ENCODE results near the gene SMIM32.

SMIM32 gene

DNA sequence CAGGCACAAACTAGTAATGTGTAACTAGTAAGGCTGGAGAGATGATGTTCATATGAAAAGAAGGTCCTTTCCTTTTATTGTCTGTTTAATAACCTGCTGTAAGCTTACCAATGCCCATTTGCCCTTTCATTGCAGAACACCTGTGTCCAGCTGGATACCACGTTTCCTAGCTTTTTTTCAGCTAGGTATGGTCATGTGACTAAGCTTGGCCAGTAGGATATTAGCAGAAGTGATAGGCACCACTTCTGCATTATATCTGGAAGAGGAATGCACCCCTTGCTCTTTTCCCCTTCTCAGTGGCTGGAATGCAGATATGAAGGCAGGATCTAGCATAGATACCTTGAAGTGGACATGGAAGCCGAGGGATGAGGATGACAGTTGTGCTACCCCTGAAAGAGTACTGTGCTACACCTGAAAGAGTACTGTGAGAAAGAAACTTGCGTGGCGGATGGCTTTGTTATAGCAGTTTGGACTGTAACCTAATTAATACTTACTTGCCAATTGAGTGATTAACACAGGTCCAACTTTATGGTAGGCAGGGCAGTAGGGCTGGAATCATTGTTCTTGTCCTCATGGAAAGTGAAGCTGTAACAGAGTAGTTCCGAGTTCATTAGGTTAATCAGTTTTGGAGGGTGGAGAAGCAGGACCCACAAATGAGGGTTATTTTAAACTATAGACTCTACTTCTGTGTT lies 6.8 kb downstream of the SMIM32 start:
- no peak for DNase-seq

DNA sequence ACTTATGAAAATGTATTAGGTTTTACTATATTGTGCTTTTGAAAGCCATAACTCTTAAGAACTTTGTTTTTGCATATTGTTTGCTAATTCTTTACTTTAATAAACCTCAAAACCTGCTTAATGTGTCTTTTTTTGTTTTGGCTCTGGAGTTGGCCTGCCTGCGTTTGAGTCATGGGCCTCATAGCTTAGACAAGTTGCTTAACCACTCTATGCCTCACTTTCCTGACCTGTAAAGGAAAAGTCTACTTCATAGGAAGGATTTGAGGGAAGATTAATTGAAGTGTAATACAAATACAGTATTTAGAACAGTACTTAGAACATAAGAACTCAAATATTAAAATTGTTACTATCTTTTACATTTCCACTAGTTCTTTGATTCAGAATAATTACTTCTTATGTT lies 10.3 kb downstream of the SMIM32 start:
- no peak for DNase-seq

DNA sequence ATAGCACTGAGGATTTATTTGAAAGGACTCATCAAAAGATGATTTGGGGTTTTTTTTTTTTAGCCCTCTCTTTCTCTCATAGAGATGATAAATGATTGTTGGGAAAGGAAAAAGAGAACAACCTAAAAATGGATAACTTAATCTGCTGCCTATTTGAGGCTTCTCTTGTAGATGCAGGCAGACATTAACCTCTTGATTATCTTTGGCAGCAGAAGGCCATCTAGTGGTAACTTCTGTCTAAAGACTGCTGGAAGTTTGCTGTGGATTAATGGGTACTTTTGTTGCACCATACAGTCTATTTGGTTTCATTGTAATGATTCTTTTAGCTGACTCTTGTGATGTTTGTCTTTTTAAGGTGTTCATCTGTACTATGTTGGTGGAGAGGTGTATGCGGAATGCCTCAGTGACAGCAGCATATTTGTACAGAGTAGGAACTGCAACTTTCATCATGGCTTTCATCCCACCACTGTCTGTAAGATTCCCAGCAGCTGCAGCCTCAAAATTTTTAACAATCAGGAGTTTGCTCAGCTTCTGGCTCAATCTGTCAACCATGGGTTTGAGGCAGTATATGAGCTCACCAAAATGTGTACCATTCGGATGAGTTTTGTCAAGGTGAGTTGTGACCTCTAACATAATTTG lies 18.8 kb downstream of the SMIM32 start:
- peak; percentile 17 for DNase-seq

DNA sequence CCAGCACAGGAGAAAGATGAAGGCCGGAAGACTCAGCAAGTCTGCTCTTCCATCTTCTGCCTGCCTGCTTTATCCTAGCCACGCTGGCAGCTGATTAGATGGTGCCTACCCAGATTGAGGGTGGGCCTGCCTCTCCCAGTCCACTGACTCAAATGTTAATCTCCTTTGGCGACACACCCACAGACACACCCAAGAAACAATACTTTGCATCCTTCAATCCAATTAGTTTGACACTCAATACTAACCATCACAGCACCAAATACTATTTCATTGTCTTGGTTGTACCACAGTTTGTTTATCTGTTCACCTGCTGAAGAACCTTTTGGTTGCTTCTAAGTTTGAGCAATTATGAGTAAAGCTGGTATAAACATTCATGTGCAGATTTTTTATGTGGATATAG lies 23.7 kb downstream of the SMIM32 start:
- no peak for DNase-seq

DNA sequence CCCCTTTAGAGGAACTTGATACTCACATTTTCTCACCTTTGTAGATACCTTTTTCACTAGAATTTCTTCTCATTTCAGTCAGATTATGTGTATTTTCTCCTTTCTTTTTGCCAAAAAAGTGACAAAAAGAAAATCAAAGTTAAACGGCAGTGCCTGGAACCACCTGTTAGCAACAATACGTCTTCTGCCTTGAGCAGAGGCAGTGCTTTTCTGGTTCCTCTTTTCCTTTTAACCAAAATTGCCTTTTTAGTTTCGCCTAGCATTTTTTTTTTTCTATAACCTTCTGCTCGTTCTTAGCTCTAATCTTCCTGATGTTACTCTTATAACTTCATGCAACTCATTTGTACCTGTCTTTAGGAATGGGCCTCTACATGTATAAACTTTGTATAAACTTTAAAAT lies 26.1 kb downstream of the SMIM32 start:
- DNase-seq = no peak

DNA sequence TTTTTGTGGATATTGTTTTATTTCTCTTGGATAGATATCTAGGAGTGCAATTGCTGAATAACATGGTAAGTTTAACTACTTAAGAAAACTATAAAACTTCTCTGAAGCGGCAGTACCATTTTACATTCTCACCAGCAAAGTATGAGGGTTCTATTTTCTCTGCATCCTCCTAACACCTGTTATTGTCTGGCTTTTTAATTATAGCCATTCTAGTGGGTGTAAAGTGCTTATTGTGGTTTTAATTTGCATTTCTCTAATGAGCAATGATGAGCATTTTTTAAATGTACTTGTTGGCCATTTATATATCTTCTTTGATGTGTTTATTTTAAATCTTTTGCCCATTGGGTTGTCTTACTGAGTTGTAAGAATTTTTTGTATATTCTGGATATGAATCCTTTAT lies 28.7 kb downstream of the SMIM32 start:
- DNase-seq = no peak

DNA sequence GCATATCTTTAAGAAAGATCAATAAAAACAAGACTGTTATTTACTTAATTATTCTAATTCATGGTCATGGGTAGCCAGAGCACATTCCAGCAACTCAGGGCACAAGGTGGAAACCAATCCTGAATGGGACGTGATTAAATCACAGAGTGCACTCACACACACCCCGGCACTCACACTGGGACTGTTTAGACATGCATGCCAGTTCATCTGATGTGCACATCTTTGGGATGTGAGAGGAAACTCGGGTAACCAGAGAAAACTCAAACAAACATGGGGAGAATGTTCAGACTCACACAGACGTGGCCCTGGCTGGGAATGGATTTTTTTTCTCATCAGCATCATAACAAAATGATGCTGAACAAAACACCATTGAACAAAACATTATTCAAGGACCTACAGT lies 31.0 kb downstream of the SMIM32 start:
- no peak for DNase-seq

DNA sequence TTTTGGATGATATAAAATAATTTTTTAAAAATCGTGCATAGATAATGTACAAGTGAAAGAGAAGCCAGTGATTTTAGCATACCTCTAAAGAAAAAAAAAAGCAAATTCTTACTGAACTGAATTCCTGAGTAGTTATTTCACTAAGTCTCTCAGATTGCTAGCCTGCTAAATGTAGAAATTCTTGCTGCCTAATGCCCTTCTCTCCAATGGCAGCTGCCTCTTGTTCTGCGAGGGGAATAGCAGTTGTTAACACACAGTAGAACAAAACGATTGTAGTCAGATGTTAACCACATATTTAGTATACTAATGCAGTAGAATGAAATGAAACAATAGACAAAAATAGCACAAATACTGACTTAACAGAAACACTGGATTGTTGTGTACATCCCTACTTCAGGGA lies 33.5 kb downstream of the SMIM32 start:
- no peak for DNase-seq

DNA sequence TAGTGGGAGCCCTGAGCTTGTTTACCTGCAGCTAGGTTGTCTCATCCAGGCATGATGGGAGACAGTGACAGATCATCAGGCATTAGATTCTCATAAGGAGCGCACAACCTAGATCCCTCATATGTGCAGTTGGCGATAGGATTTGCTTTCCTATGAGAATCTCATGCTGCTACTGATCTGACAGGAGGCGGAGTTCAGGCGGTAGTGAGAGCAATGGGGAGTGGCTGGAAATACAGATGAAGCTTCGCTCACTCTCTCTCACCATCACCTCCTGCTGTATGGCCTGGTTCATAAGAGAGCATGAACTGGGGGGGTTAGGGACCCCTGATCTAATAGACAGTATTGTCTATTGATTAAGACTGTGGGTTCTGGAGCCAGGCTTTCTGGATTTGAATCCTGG lies 35.4 kb downstream of the SMIM32 start:
- DNase-seq = no peak

DNA sequence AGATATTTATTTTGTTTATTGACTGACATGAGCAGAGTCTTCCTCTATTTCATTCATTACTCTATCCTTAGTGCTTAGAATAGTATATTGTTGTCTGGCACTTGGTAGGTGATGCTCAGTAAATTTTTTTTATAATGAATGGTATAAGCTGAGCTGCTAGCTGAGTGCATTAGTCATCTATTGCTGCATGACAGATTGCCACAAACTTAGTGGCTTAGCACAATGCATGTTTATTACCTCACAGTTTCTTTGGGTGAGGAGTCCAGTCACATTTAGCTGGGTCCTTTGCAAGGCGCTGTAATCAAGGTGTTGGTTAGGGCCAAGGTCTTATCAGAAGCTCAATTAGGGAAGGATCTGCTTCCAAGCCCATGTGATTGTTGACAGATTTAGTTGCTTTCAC lies 37.2 kb downstream of the SMIM32 start:
- DNase-seq = no peak

DNA sequence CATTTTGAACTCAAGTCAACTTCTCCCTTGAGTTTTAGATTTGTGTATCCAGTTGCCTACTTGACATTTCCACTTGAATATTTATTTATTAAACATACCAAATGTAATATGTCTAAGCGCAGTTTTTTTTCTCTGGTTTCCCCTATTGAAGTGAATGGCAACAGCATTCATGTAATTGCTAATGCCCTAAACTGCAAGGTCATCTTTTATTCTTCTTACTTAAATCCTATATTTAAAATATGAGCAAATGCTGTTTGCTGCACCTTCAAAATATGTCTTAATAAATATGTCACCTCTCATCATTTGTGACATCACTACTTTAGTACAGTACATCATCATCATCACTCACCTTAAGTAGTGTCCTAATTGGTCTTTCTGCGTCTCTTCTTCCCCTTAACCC lies 37.9 kb downstream of the SMIM32 start:
- DNase-seq = no peak

DNA sequence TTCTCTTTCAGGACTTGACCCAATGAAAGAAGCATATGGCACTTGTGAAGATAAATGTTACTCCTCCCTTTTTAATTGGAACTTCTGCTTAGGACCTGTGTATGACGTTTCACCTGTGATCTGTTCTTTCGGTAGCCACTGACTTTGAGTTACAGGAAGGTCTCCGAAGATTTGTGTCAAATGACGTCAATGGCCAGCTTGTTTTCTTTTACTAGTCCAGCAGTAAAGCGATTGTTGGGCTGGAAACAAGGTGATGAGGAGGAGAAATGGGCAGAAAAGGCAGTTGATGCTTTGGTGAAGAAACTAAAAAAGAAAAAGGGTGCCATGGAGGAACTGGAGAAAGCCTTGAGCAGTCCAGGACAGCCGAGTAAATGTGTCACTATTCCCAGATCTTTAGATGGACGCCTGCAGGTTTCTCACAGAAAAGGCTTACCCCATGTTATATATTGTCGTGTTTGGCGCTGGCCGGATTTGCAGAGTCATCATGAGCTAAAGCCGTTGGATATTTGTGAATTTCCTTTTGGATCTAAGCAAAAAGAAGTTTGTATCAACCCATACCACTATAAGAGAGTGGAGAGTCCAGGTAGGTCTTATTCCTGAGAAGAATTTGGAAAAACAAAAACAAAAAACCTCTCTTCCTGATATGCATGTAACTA lies 39.3 kb downstream of the SMIM32 start:
- no peak for DNase-seq

DNA sequence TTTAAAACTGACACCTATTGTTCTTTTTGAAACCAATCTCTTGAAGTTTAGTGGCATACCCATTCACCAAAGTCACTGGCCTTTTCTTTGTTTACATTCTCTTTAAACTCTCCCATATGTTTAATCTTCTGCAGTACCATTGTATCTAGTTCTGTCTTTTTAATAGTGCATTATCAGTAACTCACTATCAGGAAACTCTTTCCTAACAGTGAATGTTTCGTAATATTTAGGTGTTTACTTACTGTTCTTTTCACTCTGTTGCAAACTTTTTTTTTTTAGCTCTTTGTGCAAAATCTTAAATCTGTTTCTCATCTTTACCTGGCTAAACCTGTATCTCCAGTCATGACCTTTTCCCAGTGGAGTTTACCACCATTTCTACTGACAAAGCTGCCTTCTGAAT lies 43.1 kb downstream of the SMIM32 start:
- no peak for DNase-seq

DNA sequence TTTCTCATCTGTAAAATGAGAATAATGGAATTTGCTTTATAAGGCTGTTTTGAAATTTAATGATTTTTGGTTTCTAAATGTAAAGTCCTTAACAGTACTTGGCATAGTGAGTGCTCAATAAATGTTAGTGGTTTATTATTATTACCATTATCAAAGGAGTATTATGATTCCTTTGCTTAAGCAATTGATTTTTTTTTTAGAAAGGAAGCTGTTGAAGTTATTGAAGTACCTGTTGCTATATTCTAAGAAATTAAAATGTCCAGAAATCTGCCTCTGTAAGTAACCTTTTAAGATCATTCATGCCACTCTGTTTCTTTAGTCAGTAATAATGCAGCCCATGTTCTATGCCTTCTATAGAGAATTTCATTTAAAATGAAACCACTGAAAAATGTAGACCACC lies 45.3 kb downstream of the SMIM32 start:
- no peak for DNase-seq

DNA sequence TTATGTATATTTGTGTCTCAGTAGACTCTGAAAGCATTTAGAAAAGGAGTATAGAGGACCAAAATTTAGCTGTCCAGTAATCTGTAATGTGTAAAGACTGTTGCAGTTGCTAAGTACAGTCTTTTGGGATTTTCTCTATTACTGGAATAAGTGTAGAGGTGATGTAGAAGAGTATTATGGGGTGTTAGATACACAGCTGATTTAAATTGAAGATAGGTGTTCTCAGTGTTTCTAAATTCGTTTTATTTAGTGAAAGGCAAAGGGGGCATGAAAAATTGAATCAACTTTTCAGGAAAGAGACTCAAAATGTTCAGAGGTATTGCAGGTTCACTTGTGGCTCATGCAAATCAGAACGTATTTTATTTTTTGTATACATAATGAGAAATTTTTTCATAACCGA lies 46.8 kb downstream of the SMIM32 start:
- DNase-seq = no peak

DNA sequence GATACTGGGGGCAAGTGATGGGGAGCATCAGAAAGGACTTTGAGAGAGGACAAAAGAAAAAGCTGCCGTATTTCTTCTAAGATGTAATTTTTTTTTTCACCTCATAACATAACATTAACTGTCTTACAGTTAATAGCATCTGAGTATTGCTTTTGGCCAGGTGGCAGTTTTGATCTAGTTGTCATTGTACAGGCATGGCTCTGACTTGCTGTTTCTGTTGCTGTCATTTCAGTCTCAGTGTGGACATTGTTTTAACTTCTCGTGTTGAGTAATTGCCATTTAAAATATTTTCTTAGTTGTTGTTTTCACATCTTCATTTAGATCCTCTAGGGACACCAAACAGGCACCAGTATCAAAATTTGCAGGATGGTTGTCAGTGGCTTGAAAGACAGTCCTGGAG lies 47.9 kb downstream of the SMIM32 start:
- DNase-seq = no peak

DNA sequence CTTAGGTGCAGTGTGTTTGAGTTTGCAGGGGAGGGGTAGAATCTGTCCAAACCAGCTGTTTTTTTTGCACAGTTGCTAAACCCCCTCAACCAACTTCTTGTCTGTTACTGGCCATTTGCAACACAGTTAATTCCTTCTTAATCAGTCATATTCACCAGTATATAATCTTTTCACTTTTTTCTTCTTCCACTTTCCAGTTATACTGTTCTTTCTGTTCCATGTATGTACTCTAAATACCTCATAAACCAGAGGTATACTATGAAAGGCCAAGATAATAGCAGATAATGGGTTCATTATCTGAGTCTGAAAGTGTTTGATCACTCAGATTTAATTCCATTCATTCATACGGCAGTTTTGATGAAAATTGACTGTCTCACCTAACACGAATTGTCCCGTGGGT lies 49.2 kb downstream of the SMIM32 start:
- DNase-seq = no peak

DNA sequence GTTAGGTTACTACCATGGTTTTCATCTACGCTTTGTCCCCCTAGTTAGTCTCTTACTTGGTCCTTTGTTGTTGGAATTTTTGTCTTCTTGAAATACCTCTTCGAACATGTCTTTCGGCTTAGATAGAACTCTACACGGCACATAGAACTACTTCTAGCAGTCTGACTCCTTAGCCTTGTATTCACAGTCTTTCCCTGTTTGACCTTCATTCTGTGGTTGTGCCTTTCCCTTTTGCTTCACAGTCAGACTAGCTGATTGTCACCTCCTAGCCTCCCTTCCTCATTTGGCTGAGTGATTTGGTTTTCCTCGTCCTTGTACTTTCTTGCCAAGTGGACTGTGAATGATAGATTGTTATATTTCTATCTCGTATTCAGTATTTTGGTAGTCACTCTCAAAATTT lies 49.6 kb downstream of the SMIM32 start:
- no peak for DNase-seq

DNA sequence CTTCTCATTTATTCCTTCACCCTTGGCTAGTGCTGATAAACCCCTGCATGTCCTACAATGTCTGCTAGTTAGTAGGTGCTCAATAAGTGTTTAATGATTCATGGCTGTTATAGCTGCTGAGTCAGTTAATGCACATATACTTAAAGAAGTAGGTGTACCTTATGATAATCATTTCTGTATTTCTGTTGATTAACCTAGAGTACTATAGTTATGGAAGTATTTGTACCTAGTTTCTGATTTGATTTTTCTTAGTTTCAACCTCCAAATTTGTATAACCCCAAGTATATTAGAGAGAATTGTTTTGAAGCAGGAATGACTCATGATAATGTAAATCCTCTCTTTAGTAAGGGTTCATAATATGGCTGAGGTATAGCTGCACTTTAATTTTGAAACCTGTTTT lies 51.4 kb downstream of the SMIM32 start:
- no peak for DNase-seq

Measured in NCI-H1694 (cell line).